Dendritic cell treated with granulocyte-macrophage colony-stimulating factor and Interleukin-4, amounts not matched to agents 40 ng/mL and 50 ng/mL, for 4 days (primary cell): Measurements from ENCODE around the gene PCSK6.

Experiments used
- H3K27ac Mint-ChIP-seq: one replicate; pipeline ENCODE4 v1.8.0; 2022; ENCODE audit warnings: mild to moderate bottlenecking, mixed read lengths
- H3K27me3 Mint-ChIP-seq: one replicate; pipeline ENCODE4 v1.8.0; 2022; ENCODE audit warnings: mild to moderate bottlenecking, mixed read lengths
- H3K36me3 Mint-ChIP-seq: one replicate; pipeline ENCODE4 v1.8.0; 2022; ENCODE audit warnings: low read depth, mixed read lengths
- H3K4me1 Mint-ChIP-seq: one replicate; pipeline ENCODE4 v1.8.0; 2022; ENCODE audit warnings: low read depth, mixed read lengths
- H3K4me3 Mint-ChIP-seq: one replicate; pipeline ENCODE4 v1.8.0; 2022; ENCODE audit warnings: mild to moderate bottlenecking, moderate library complexity, mixed read lengths
- H3K9me3 Mint-ChIP-seq: one replicate; pipeline ENCODE4 v1.8.0; 2022; ENCODE audit warnings: mixed read lengths
- intact Hi-C: fragments of 100-400 bp; cut with micrococcal nuclease; formaldehyde crosslinking; loops from one replicate; pipeline ENCODE4 v1.15.0; 2022

PCSK6 gene

GRCh38 chr15:101276501-101277037 lies 212.9 kb downstream of the PCSK6 start:
- no peaks in the 10 kb centered on the region for H3K9me3 Mint-ChIP-seq
- no peaks in the 10 kb centered on the region for H3K27me3 Mint-ChIP-seq

GRCh38 chr15:101275018-101275417 lies 214.5 kb downstream of the PCSK6 start:
- H3K36me3 Mint-ChIP-seq, result peaks cover 70% of the 10 kb centered on the region
- H3K27me3 Mint-ChIP-seq, result no peaks in the 10 kb centered on the region
- no peak overlapping the region for H3K27ac Mint-ChIP-seq
- peaks cover 14% of the 10 kb centered on the region for H3K4me1 Mint-ChIP-seq
- no peak overlapping the region for H3K4me3 Mint-ChIP-seq
- no peaks in the 10 kb centered on the region for H3K9me3 Mint-ChIP-seq
- intact Hi-C loops, result loop anchor here (5.0 kb wide), 2 partner anchors 447 to 673 kb away; partner anchors contain the start of genes ASB7, LINS1 and TARS3

More at GRCh38 chr15:101276501-101277037, 212.9 kb downstream of the PCSK6 start:
- Mint-ChIP-seq H3K4me1 (peaks cover 14% of the 10 kb centered on the region), H3K4me3 (peak overlapping the region; percentile 97), H3K36me3 (peaks cover 70% of the 10 kb centered on the region), H3K27ac (peak overlapping the region; percentile 89)
- intact Hi-C loops, result loop anchor here (2.0 to 5.0 kb wide), 3 partner anchors 18 to 674 kb away; partner anchors contain the start of genes ASB7, LINS1, SNRPA1 and TARS3

GRCh38 chr15:101273534-101273933 lies 216.0 kb downstream of the PCSK6 start:
- Mint-ChIP-seq H3K27me3 (no peaks in the 10 kb centered on the region), H3K4me1 (peaks cover 14% of the 10 kb centered on the region), H3K4me3 (no peak overlapping the region), H3K27ac (no peak overlapping the region), H3K9me3 (no peaks in the 10 kb centered on the region), H3K36me3 (peaks cover 75% of the 10 kb centered on the region)
- intact Hi-C loops, result no loop called here

- H3K4me3 Mint-ChIP-seq, result no peak overlapping the region
- intact Hi-C loops, result no loop called here
- no peaks in the 10 kb centered on the region for H3K9me3 Mint-ChIP-seq
- H3K27me3 Mint-ChIP-seq, result no peaks in the 10 kb centered on the region
- no peak overlapping the region for H3K27ac Mint-ChIP-seq
- H3K36me3 Mint-ChIP-seq, result peaks cover 75% of the 10 kb centered on the region
- peaks cover 7% of the 10 kb centered on the region for H3K4me1 Mint-ChIP-seq
These were observed 216.9 kb downstream of the PCSK6 start for GRCh38 chr15:101272584-101272983.

- peaks cover 4% of the 10 kb centered on the region for H3K4me1 Mint-ChIP-seq
- intact Hi-C loops, result no loop called here
- no peak overlapping the region for H3K4me3 Mint-ChIP-seq
- no peaks in the 10 kb centered on the region for H3K9me3 Mint-ChIP-seq
- H3K27me3 Mint-ChIP-seq, result peaks cover 10% of the 10 kb centered on the region
- peaks cover 60% of the 10 kb centered on the region for H3K36me3 Mint-ChIP-seq
- H3K27ac Mint-ChIP-seq, result no peak overlapping the region
These were observed 219.9 kb downstream of the PCSK6 start for GRCh38 chr15:101269479-101270223.

GRCh38 chr15:101267320-101268104 lies 222.0 kb downstream of the PCSK6 start:
- H3K36me3 Mint-ChIP-seq, result peaks cover 38% of the 10 kb centered on the region
- no peak overlapping the region for H3K27ac Mint-ChIP-seq
- peaks cover 4% of the 10 kb centered on the region for H3K4me1 Mint-ChIP-seq
- intact Hi-C loops, result no loop called here
- no peaks in the 10 kb centered on the region for H3K9me3 Mint-ChIP-seq
- H3K27me3 Mint-ChIP-seq, result peaks cover 22% of the 10 kb centered on the region
- H3K4me3 Mint-ChIP-seq, result no peak overlapping the region

GRCh38 chr15:101266787-101267186 lies 222.7 kb downstream of the PCSK6 start:
- peaks cover 26% of the 10 kb centered on the region for H3K27me3 Mint-ChIP-seq
- H3K27ac Mint-ChIP-seq, result no peak overlapping the region
- H3K4me3 Mint-ChIP-seq, result no peak overlapping the region
- no peaks in the 10 kb centered on the region for H3K9me3 Mint-ChIP-seq
- peaks cover 4% of the 10 kb centered on the region for H3K4me1 Mint-ChIP-seq
- intact Hi-C loops, result no loop called here
- peaks cover 31% of the 10 kb centered on the region for H3K36me3 Mint-ChIP-seq

- H3K27me3 Mint-ChIP-seq, result peaks cover 26% of the 10 kb centered on the region
- no peak overlapping the region for H3K4me3 Mint-ChIP-seq
- no peak overlapping the region for H3K27ac Mint-ChIP-seq
- peaks cover 4% of the 10 kb centered on the region for H3K4me1 Mint-ChIP-seq
- H3K36me3 Mint-ChIP-seq, result peaks cover 23% of the 10 kb centered on the region
- H3K9me3 Mint-ChIP-seq, result no peaks in the 10 kb centered on the region
- intact Hi-C loops, result no loop called here
These were observed 223.5 kb downstream of the PCSK6 start for GRCh38 chr15:101266034-101266433.

GRCh38 chr15:101264911-101265641 lies 224.4 kb downstream of the PCSK6 start:
- Mint-ChIP-seq H3K4me1 (peaks cover 4% of the 10 kb centered on the region), H3K9me3 (no peaks in the 10 kb centered on the region), H3K4me3 (no peak overlapping the region), H3K36me3 (peaks cover 14% of the 10 kb centered on the region), H3K27me3 (peaks cover 31% of the 10 kb centered on the region), H3K27ac (no peak overlapping the region)
- intact Hi-C loops, result no loop called here

- Mint-ChIP-seq H3K9me3 (no peaks in the 10 kb centered on the region), H3K27ac (no peak overlapping the region), H3K4me1 (peaks cover 4% of the 10 kb centered on the region), H3K27me3 (peaks cover 40% of the 10 kb centered on the region), H3K36me3 (peaks cover 3% of the 10 kb centered on the region), H3K4me3 (no peak overlapping the region)
- intact Hi-C loops, result no loop called here
These were observed 225.5 kb downstream of the PCSK6 start for GRCh38 chr15:101264011-101264410.

GRCh38 chr15:101262551-101262950 lies 227.0 kb downstream of the PCSK6 start:
- peaks cover 4% of the 10 kb centered on the region for H3K4me1 Mint-ChIP-seq
- H3K27ac Mint-ChIP-seq, result no peak overlapping the region
- H3K4me3 Mint-ChIP-seq, result no peak overlapping the region
- no peaks in the 10 kb centered on the region for H3K9me3 Mint-ChIP-seq
- no peaks in the 10 kb centered on the region for H3K36me3 Mint-ChIP-seq
- peaks cover 44% of the 10 kb centered on the region for H3K27me3 Mint-ChIP-seq
- intact Hi-C loops, result no loop called here

- Mint-ChIP-seq H3K36me3 (no peaks in the 10 kb centered on the region), H3K4me1 (no peaks in the 10 kb centered on the region), H3K9me3 (no peaks in the 10 kb centered on the region), H3K27me3 (peaks cover 36% of the 10 kb centered on the region), H3K4me3 (no peak overlapping the region), H3K27ac (no peak overlapping the region)
- intact Hi-C loops, result loop anchor here (1.0 to 10.0 kb wide), 4 partner anchors 134 to 344 kb away; partner anchors contain the start of gene LRRK1
These were observed 231.0 kb downstream of the PCSK6 start for GRCh38 chr15:101258238-101259144.

- H3K36me3 Mint-ChIP-seq, result no peaks in the 10 kb centered on the region
- peaks cover 26% of the 10 kb centered on the region for H3K27me3 Mint-ChIP-seq
- peaks cover 7% of the 10 kb centered on the region for H3K4me1 Mint-ChIP-seq
- no peak overlapping the region for H3K4me3 Mint-ChIP-seq
- no peak overlapping the region for H3K27ac Mint-ChIP-seq
- H3K9me3 Mint-ChIP-seq, result no peaks in the 10 kb centered on the region
- intact Hi-C loops, result loop anchor here (10.0 kb wide), 2 partner anchors 132 to 342 kb away; partner anchors contain the start of gene LRRK1
These were observed 232.8 kb downstream of the PCSK6 start for GRCh38 chr15:101256757-101257156.
